SIG-M5 (cell line): Measurements from ENCODE around the gene RFX4.
"Not testable (repeated sequence)": the region's sequence is repeated elsewhere in the genome, so short reads cannot be mapped to it uniquely, and the experiment has no call there.

Experiments
- DNase-seq: peaks from one replicate; lab custom pipeline; 2025; lab: John Stamatoyannopoulos, UW

RFX4 gene

GRCh38 chr12:106590601-106591000 is 7.8 kb downstream of the RFX4 start:
- DNase-seq, result no peak

- no peak for DNase-seq
These were observed 11.6 kb downstream of the RFX4 start for GRCh38 chr12:106594447-106594846.

GRCh38 chr12:106595268-106595667 is 12.5 kb downstream of the RFX4 start:
- no peak for DNase-seq

- no peak for DNase-seq
These were observed 15.2 kb downstream of the RFX4 start for GRCh38 chr12:106598003-106598402.

GRCh38 chr12:106599302-106599701 is 16.5 kb downstream of the RFX4 start:
- no peak for DNase-seq

GRCh38 chr12:106600503-106600902 is 17.7 kb downstream of the RFX4 start:
- no peak for DNase-seq

GRCh38 chr12:106601031-106601430 is 18.2 kb downstream of the RFX4 start:
- no peak for DNase-seq

GRCh38 chr12:106601496-106601895 is 18.7 kb downstream of the RFX4 start:
- DNase-seq, result no peak

- DNase-seq, result no peak
These were observed 19.3 kb downstream of the RFX4 start for GRCh38 chr12:106602076-106602475.

- DNase-seq, result no peak
These were observed 22.4 kb downstream of the RFX4 start for GRCh38 chr12:106605254-106605653.

- DNase-seq, result not testable (repeated sequence)
These were observed 37.8 kb downstream of the RFX4 start for GRCh38 chr12:106620588-106620987.

GRCh38 chr12:106625976-106626375 is 43.2 kb downstream of the RFX4 start:
- DNase-seq, result no peak

GRCh38 chr12:106629797-106630659 is 47.2 kb downstream of the RFX4 start:
- no peak for DNase-seq

GRCh38 chr12:106631150-106631549 is 48.3 kb downstream of the RFX4 start:
- no peak for DNase-seq

- DNase-seq, result no peak
These were observed 49.0 kb downstream of the RFX4 start for GRCh38 chr12:106631797-106632196.

GRCh38 chr12:106632797-106633450 is 50.1 kb downstream of the RFX4 start:
- no peak for DNase-seq

- DNase-seq, result no peak
These were observed 50.6 kb downstream of the RFX4 start for GRCh38 chr12:106633451-106633823.

GRCh38 chr12:106634206-106634605 is 51.4 kb downstream of the RFX4 start:
- DNase-seq, result no peak

GRCh38 chr12:106643000-106643399 is 60.2 kb downstream of the RFX4 start:
- no peak for DNase-seq

- DNase-seq, result no peak
These were observed 61.7 kb downstream of the RFX4 start for GRCh38 chr12:106644335-106645073.

GRCh38 chr12:106645074-106645421 is 62.2 kb downstream of the RFX4 start:
- DNase-seq, result no peak

GRCh38 chr12:106645465-106646330 is 62.9 kb downstream of the RFX4 start:
- no peak for DNase-seq
